OCI-LY3 (cell line): ENCODE data around the gene AFTPH.

Experiments
- H2AFZ ChIP-seq: fragments of 200-600, 300-600 bp; shearing (Covaris generic); 2 replicates; pipeline ENCODE4 v1.6.0; 2014; ENCODE audit warnings: antibody characterized with exemption, low read depth, low read length
- H3K27ac ChIP-seq: fragments of 200-600, 300-600 bp; sonication (generic); 2 replicates; pipeline ENCODE4 v1.5.1; 2014; ENCODE audit warnings: mild to moderate bottlenecking, low read length, moderate library complexity, mixed read lengths
- H3K27me3 ChIP-seq: fragments of 200-600, 300-600 bp; sonication (generic); 2 replicates; pipeline ENCODE4 v1.6.1; 2014; ENCODE audit warnings: low read depth, low read length, mixed read lengths
- H3K36me3 ChIP-seq: fragments of 200-600, 300-600 bp; sonication (generic); replicated peaks from 2 replicates; pipeline ENCODE3; 2014; ENCODE audit warnings: low read depth, low read length, mixed read lengths
- H3K4me1 ChIP-seq: fragments of 300-600, 200-600 bp; sonication (generic); 2 replicates; pipeline ENCODE4 v1.6.1; 2014; ENCODE audit warnings: low read length, mixed read lengths
- H3K4me2 ChIP-seq: fragments of 200-600, 300-600 bp; sonication (generic); 2 replicates; pipeline ENCODE4 v1.6.1; 2014; ENCODE audit warnings: low read length, mixed read lengths
- H3K4me3 ChIP-seq: fragments of 300-600, 200-600 bp; sonication (generic); 2 replicates; pipeline ENCODE4 v1.5.1; 2014; ENCODE audit warnings: antibody characterized with exemption, mild to moderate bottlenecking, low read length, moderate library complexity
- H3K79me2 ChIP-seq: fragments of 300-600, 200-600 bp; shearing (Covaris generic); 2 replicates; pipeline ENCODE4 v1.6.1; 2014; ENCODE audit warnings: mild to moderate bottlenecking, low read length, mixed read lengths
- H3K9ac ChIP-seq: fragments of 300-600, 200-600 bp; shearing (Covaris generic); 2 replicates; pipeline ENCODE4 v1.6.0; 2014; ENCODE audit warnings: mild to moderate bottlenecking, low read length, moderate library complexity
- H3K9me3 ChIP-seq: fragments of 200-600, 300-600 bp; shearing (Covaris generic); 2 replicates; pipeline ENCODE4 v1.6.1; 2014; ENCODE audit warnings: low read length, mixed read lengths; ENCODE audit not compliant: insufficient read depth
- H4K20me1 ChIP-seq: fragments of 200-600, 300-600 bp; sonication (generic); 2 replicates; pipeline ENCODE4 v1.6.1; 2016; ENCODE audit warnings: low read length, mixed read lengths; ENCODE audit not compliant: insufficient read depth
- CTCF ChIP-seq: fragments of 200-600, 300-600 bp; sonication (generic); IDR thresholded peaks from 2 replicates; pipeline ENCODE4 v1.5.1; 2014; ENCODE audit warnings: antibody characterized with exemption, low read length, low read depth
- EZH2phosphoT487 ChIP-seq: fragments of 200-600 bp; shearing (Covaris generic); IDR thresholded peaks from 2 replicates; pipeline ENCODE4 v1.6.1; 2018; ENCODE audit warnings: antibody characterized with exemption, mixed run types, low read depth

Gene AFTPH

DNA sequence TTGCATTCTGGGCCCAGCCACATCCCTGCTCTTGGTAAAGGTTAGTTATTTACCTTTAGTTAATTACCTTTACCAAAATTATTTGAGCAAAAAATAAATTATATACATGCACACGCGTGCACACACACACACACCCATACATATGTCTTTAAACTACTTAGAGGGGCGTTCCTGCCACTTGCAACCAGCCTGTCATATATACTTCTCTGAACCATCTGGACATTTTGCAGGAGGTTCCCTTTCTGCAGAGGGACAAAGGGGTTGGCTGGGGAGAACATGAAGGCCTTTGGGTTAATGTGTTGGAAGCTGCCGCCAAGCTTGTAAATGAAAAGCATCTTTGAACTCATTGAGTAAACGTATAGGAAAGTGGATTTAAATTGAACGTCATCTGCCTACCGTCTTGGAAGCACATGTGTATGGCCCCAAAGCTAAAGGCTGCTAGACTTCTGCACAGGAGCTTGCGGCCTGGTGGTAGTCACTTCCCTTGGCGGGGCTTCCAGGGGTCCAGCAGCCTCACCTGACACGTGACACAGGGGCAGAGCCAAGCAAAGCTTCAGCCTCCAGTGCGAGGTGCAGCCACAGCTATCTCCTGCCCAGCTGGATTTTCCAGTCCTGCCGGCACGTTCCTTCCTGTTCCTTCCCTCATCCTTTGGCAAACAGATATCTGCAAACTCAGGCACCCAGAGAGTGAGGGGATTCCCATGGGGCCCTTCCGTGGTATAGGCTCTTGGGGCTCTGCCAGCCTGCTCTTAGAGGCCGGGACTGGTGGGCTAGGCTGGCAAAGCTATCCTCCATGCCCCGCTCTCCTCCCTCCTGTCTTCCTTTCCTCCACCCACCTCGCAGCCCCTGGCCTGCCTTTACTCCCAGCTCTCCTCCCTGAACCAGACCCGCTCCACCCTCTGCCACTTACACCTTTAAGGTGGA is 83.5 kb downstream of the AFTPH start:
- no peaks in the 10 kb centered on the region for H3K36me3 ChIP-seq
- peak overlapping the region; percentile 76 for H3K4me3 ChIP-seq
- H3K9ac ChIP-seq = no peak overlapping the region; the same call in 1 of the 2 replicates
- H2AFZ ChIP-seq = no peak overlapping the region
- H3K79me2 ChIP-seq = no peaks in the 10 kb centered on the region
- peaks cover 30% of the 10 kb centered on the region for H3K4me1 ChIP-seq
- no peaks in the 10 kb centered on the region for H4K20me1 ChIP-seq
- TF ChIP-seq CTCF = no peak
- TF ChIP-seq EZH2phosphoT487 = no peak
- H3K4me2 ChIP-seq = peak overlapping the region; percentile 96
- H3K27me3 ChIP-seq = peaks cover 10% of the 10 kb centered on the region
- 0 out of 2 replicates have a peak overlapping the region, but pooled peaks have one; percentile 3 for H3K27ac ChIP-seq
- H3K9me3 ChIP-seq = no peaks in the 10 kb centered on the region

GRCh38 chr2:64608867-64609226 is 84.7 kb downstream of the AFTPH start:
- Histone ChIP-seq H3K36me3 (no peaks in the 10 kb centered on the region), H3K4me3 (peak overlapping the region; percentile 81), H3K27me3 (peaks cover 20% of the 10 kb centered on the region), H3K4me1 (peaks cover 39% of the 10 kb centered on the region), H2AFZ (peak overlapping the region; percentile 64), H3K27ac (no peak overlapping the region), H3K9me3 (no peaks in the 10 kb centered on the region), H3K4me2 (peak overlapping the region; percentile 96), H3K79me2 (no peaks in the 10 kb centered on the region), H3K9ac (peak overlapping the region; percentile 78), H4K20me1 (no peaks in the 10 kb centered on the region)
- TF ChIP-seq CTCF (no peak), EZH2phosphoT487 (no peak)

- Histone ChIP-seq H3K9ac (peak overlapping the region; percentile 78), H3K79me2 (no peaks in the 10 kb centered on the region), H4K20me1 (no peaks in the 10 kb centered on the region), H3K4me2 (peak overlapping the region; percentile 98), H2AFZ (peak overlapping the region; percentile 81), H3K27me3 (peaks cover 20% of the 10 kb centered on the region), H3K4me1 (peaks cover 39% of the 10 kb centered on the region), H3K36me3 (no peaks in the 10 kb centered on the region), H3K4me3 (peak overlapping the region; percentile 81), H3K27ac (no peak overlapping the region), H3K9me3 (no peaks in the 10 kb centered on the region)
- TF ChIP-seq EZH2phosphoT487 (no peak), CTCF (peak; percentile 21; the same call in 1 of the 2 replicates)
Measured at GRCh38 chr2:64609227-64609941, 85.3 kb downstream of the AFTPH start.

- peak overlapping the region; percentile 98 for H3K4me2 ChIP-seq
- H3K4me1 ChIP-seq = peaks cover 39% of the 10 kb centered on the region
- no peak for TF ChIP-seq EZH2phosphoT487
- no peak for TF ChIP-seq CTCF
- H3K79me2 ChIP-seq = no peaks in the 10 kb centered on the region
- H3K9ac ChIP-seq = peak overlapping the region; percentile 78
- H4K20me1 ChIP-seq = no peaks in the 10 kb centered on the region
- H3K36me3 ChIP-seq = no peaks in the 10 kb centered on the region
- H3K27ac ChIP-seq = no peak overlapping the region
- H3K9me3 ChIP-seq = no peaks in the 10 kb centered on the region
- peaks cover 20% of the 10 kb centered on the region for H3K27me3 ChIP-seq
- peak overlapping the region; percentile 81 for H3K4me3 ChIP-seq
- H2AFZ ChIP-seq = peak overlapping the region; percentile 81
Measured at GRCh38 chr2:64609942-64610281, 85.8 kb downstream of the AFTPH start.
